HG02981 (cell line): ENCODE results near the gene MAPK1IP1L.

Source experiments
- ATAC-seq: cut with Tn5 transposase; IDR thresholded peaks from one replicate; pipeline ENCODE4 v1.9.1; 2021; ENCODE audit warnings: mild to moderate bottlenecking, moderate library complexity; ENCODE audit not compliant: unreplicated experiment

Gene MAPK1IP1L

GRCh38 chr14:55094292-55095157, 43.1 kb downstream of the MAPK1IP1L start:
- no peak for ATAC-seq

GRCh38 chr14:55097881-55098560, 46.6 kb downstream of the MAPK1IP1L start:
- peak; percentile 62 for ATAC-seq

GRCh38 chr14:55098561-55098898, 47.1 kb downstream of the MAPK1IP1L start:
- no peak for ATAC-seq

DNA sequence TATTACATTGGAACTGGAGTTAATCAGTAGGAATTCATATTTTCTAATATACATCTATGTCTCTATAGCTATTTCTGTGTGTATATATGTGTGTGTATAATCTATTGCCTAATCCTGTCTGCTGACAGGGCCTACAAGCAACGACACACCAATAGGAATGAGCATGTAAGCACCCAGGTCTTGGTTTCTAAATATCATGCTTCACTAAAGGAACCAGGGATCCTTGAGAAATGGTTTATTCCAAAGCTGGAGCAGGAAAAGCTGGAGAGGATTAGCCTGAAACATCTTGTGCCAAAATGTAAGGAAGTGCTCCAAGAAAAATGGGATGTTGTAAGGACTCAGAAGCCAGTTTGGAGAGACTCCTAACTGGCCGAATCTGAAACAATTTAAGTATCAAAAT, 48.3 kb downstream of the MAPK1IP1L start:
- no peak for ATAC-seq

DNA sequence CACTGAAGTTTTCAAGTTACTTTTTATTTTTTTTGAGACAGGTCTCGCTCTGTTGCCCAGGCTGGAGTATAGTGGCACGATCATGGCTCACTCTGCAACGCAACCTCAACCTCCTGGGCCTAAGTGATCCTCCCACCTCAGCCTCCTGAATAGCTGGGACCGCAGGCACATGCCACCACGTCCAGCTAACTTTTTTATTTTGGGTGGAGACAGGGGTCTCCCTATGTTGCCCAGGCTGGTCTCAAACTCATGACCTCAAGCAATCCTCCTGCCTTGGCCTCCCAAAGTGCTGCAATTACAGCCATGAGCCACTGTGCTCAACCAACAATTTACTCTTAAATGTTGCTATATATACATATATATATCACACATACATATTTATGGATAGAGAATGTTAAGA, 50.3 kb downstream of the MAPK1IP1L start:
- ATAC-seq, result no peak

- ATAC-seq, result peak; percentile 70
Measured at GRCh38 chr14:55102141-55102621, 50.7 kb downstream of the MAPK1IP1L start.

DNA sequence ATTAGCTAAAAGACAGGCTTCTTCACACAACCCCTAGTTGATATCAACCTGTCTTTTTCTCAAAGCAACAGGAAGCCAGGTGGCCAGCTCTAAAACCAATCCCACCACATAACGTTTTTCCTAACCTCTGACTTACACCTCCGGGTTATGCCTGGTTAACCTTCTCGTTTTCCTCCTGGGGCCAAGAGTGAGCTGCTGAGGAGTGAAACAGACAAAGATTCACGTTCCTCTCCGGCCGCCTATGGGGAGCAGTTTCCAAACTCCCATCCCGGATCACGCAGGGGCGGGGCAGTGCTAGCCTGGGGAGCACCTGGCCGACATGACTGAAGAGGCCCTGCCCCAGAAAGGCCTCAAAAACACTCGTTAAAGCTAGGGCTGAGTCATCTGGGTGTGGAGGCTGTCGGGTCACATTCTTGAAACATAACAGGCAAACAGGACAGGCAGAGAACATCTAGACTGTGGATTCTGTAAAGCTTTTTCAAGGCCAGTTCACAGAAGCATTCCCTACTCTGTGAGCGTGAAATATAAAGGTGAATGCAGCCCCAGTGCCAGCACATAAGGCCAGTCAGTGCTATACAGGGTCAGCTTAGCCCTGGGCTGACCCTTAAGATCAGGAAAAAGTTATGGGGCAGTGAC, 51.7 kb downstream of the MAPK1IP1L start:
- peak; percentile 31 for ATAC-seq

DNA sequence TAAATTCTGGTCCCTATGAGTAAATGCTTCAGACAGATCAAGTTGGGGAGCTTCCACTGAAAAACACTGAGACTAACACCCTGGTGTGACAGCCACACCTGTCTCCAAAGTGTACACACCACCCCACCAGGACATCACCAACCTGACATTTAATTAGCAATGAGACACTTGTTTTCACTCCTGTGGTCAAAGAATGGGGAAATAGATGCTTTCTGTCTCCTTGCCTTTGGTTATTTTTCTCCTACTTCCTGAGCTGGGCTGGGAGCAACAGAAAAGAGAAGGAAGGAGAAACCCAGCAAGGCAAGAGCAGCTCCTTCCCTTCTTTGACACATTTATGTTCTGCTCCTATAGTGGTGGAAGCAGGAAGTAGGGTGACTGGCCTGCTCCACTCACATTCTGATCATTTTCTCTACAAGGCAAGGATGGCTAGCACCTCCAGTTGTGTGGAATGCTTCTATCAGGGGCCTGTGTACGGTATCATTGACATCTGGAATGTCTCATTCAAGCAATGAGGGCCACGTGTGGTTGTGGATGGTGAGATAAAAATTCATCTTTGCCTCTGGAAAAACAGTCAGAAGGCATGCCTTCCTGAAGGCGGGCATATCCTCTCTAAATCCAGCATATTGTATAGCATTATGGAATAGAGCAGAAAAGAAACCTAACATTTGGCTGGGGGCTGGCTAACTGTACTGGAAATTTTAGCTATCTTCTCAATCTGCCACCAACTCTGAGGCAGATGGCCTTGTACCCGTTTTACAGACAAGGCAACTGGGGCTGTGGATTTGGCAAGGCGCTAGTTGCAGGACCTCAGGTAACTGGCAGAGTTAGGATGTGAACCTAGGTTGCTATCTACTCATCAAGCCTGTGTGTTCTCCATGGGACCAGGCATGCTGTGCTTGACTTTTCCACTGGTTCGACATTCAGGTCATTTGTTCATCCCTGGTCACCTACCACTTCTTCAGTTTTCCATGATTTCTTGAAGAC, 52.8 kb downstream of the MAPK1IP1L start:
- no peak for ATAC-seq

- ATAC-seq, result no peak
Measured at GRCh38 chr14:55105991-55106390, 54.5 kb downstream of the MAPK1IP1L start.

- ATAC-seq, result peak; percentile 69
Measured at GRCh38 chr14:55107766-55108554, 56.5 kb downstream of the MAPK1IP1L start.

DNA sequence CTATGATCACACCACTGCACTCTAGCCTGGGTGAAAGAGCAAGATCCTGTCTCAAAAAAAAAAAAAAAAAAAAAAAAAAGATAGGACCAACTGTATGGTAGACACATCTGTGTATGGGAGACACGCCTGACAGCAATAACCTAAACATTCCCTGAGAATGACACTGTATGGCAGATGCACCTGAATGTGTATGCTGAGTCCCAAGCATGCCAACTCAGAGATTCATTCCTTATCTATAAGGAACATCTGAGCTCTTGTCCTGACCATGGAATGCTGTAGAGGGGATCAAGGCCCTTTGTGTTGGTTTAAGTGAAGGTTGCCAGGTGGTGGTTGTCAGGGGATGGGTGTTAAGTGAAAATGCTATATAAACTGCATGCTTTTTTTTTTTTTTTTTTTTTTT, 58.4 kb downstream of the MAPK1IP1L start:
- ATAC-seq, result no peak

DNA sequence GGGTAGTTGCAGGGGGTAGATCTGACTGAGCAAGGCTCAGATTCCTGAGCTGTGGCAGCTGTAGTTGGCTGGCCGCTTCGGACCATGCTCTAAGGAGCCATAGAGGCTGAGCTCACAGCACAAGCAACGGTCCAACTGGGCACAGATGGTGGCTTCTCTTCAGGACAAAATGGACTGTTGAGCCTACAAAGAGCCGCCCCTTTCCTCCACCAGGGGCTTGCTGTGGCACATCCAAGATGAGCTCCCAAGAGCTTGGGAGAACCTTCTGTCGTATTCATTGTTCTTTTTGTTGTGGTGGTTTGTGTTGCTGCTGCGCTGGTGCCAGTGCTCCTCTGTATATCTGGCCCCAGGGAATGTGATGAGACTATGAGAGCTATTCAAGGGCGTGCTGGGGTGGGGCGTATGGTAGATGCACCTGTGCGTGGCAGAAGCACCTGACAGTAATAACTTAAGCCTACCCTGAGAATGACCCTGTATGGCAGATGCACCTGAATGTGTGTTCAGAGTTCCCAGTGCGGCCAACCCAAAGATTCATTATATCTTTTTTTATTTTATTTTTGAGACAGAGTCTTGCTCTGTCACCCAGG, 59.8 kb downstream of the MAPK1IP1L start:
- ATAC-seq, result no peak

GRCh38 chr14:55114720-55115119, 63.3 kb downstream of the MAPK1IP1L start:
- ATAC-seq, result no peak

- ATAC-seq, result no peak
Measured at GRCh38 chr14:55115460-55115859, 64.0 kb downstream of the MAPK1IP1L start.

GRCh38 chr14:55115861-55116245, 64.4 kb downstream of the MAPK1IP1L start:
- no peak for ATAC-seq

GRCh38 chr14:55116246-55117030, 65.0 kb downstream of the MAPK1IP1L start:
- no peak for ATAC-seq

- no peak for ATAC-seq
Measured at GRCh38 chr14:55117803-55118441, 66.5 kb downstream of the MAPK1IP1L start.

GRCh38 chr14:55118761-55119160, 67.3 kb downstream of the MAPK1IP1L start:
- no peak for ATAC-seq
